Myometrial cell (primary cell): ENCODE data around the gene GLI1. TPM values are rescaled to one million over a fixed set of nuclear protein-coding genes. Genes with fewer than 3 reads are reported as not detected.

Source experiments
- total RNA-seq: library from RNA; depleted of rRNA; stranded (reverse); fragments of >200 nt; gene quantifications from 2 replicates; pipeline ENCODE4 v1.2.3, GENCODE V29; 2015

Gene GLI1
- 1.4 and 3.7 TPM in 2 replicates for total RNA-seq

GRCh38 chr12:57459750-57460467 lies at the start of gene GLI1:
Gene GLI1 (plus strand): TSS chr12:57459785. CDS start chr12:57463692, 3,907 bp downstream.

GRCh38 chr12:57430931-57431566 lies 28.5 kb upstream of the GLI1 start, which contains the start of gene R3HDM2:
Gene R3HDM2 (minus strand): TSS chr12:57431043. CDS start chr12:57310428, 120,615 bp downstream.

GRCh38 chr12:57434517-57435223 lies 24.9 kb upstream of the GLI1 start, which contains the start of gene INHBC:
Gene INHBC (plus strand): TSS chr12:57434784. CDS start chr12:57434887, 103 bp downstream.

GRCh38 chr12:57454566-57455373 lies 4.8 kb upstream of the GLI1 start, which contains the start of gene INHBE:
Gene INHBE (plus strand): TSS chr12:57455307. CDS start chr12:57455537, 230 bp downstream.

GRCh38 chr12:57479376-57480115 lies 20.0 kb downstream of the GLI1 start, which contains the start of gene ARHGAP9:
Gene ARHGAP9 (minus strand): TSS chr12:57479866. CDS start chr12:57479406, 460 bp downstream.

GRCh38 chr12:57487597-57488401 lies 28.2 kb downstream of the GLI1 start, which contains the start of gene MARS1:
Gene MARS1 (plus strand): TSS chr12:57488068. CDS start chr12:57488091, 23 bp downstream.

GRCh38 chr12:57520053-57520818 lies 60.7 kb downstream of the GLI1 start, which contains the start of gene DDIT3:
Gene DDIT3 (minus strand): TSS chr12:57520514. CDS start chr12:57517406, 3,108 bp downstream.

Other genes with a start within 250 kb of the GLI1 start
- 0.71 and 1.2 TPM in 2 replicates for gene NXPH4, start 243.0 kb upstream of the GLI1 start, total RNA-seq
- 297 and 311 TPM in 2 replicates for gene SHMT2, start 230.1 kb upstream of the GLI1 start, total RNA-seq
- gene STAC3, start 208.6 kb upstream of the GLI1 start, total RNA-seq, result 0.18 TPM in 1 of 2 replicates, not detected in the other
- gene R3HDM2, start 28.7 kb upstream of the GLI1 start, total RNA-seq, result 19.3 and 23.9 TPM in 2 replicates
- gene INHBC, start 25.0 kb upstream of the GLI1 start, total RNA-seq, result not detected in 2 replicates
- 3.5 and 6.2 TPM in 2 replicates for gene INHBE, start 4.5 kb upstream of the GLI1 start, total RNA-seq
- gene ARHGAP9, start 20.1 kb downstream of the GLI1 start, total RNA-seq, result 0.18 TPM in 1 of 2 replicates, not detected in the other
- 166 and 202 TPM in 2 replicates for gene MARS1, start 28.3 kb downstream of the GLI1 start, total RNA-seq
- 32.9 and 42.7 TPM in 2 replicates for gene DDIT3, start 60.7 kb downstream of the GLI1 start, total RNA-seq
- 5.8 and 7.5 TPM in 2 replicates for gene MBD6, start 63.0 kb downstream of the GLI1 start, total RNA-seq
- 175 and 242 TPM in 2 replicates for gene DCTN2, start 87.4 kb downstream of the GLI1 start, total RNA-seq
- gene KIF5A, start 90.3 kb downstream of the GLI1 start, total RNA-seq, result 0.29 and 0.89 TPM in 2 replicates
- 19.8 and 32.0 TPM in 2 replicates for gene PIP4K2C, start 131.4 kb downstream of the GLI1 start, total RNA-seq
- gene DTX3, start 145.0 kb downstream of the GLI1 start, total RNA-seq, result 29.4 and 33.7 TPM in 2 replicates
- 42.4 and 51.6 TPM in 2 replicates for gene ARHGEF25, start 151.7 kb downstream of the GLI1 start, total RNA-seq
- 1.9 and 8.4 TPM in 2 replicates for gene B4GALNT1, start 173.4 kb downstream of the GLI1 start, total RNA-seq
- 207 and 276 TPM in 2 replicates for gene OS9, start 234.3 kb downstream of the GLI1 start, total RNA-seq